LoVo (cell line): ENCODE results near the gene ABCA4.
"Not testable (repeated sequence)": the region's sequence is repeated elsewhere in the genome, so short reads cannot be mapped to it uniquely, and the experiment has no call there.

Experiments used
- DNase-seq: peaks from one replicate; pipeline ENCODE4 v3.0.0-alpha.2; 2016; ENCODE audit warnings: low spot score

Gene ABCA4

GRCh38 chr1:93979040-93979717, 141.8 kb downstream of the ABCA4 start:
- no peak for DNase-seq

- DNase-seq, result no peak
These were observed 143.4 kb downstream of the ABCA4 start for GRCh38 chr1:93977598-93977945.

- DNase-seq, result no peak
These were observed 144.0 kb downstream of the ABCA4 start for GRCh38 chr1:93976711-93977597.

GRCh38 chr1:93976291-93976690, 144.7 kb downstream of the ABCA4 start:
- no peak for DNase-seq

GRCh38 chr1:93972341-93972740, 148.6 kb downstream of the ABCA4 start:
- no peak for DNase-seq

GRCh38 chr1:93969887-93970286, 151.1 kb downstream of the ABCA4 start:
- no peak for DNase-seq

GRCh38 chr1:93969371-93969770, 151.6 kb downstream of the ABCA4 start:
- no peak for DNase-seq

GRCh38 chr1:93967306-93967705, 153.6 kb downstream of the ABCA4 start:
- DNase-seq, result no peak

- no peak for DNase-seq
These were observed 155.1 kb downstream of the ABCA4 start for GRCh38 chr1:93965888-93966287.

GRCh38 chr1:93965256-93965655, 155.7 kb downstream of the ABCA4 start:
- DNase-seq, result no peak

GRCh38 chr1:93964777-93965200, 156.2 kb downstream of the ABCA4 start:
- DNase-seq, result peak; percentile 46

- peak; percentile 4 for DNase-seq
These were observed 156.7 kb downstream of the ABCA4 start for GRCh38 chr1:93964096-93964776.

GRCh38 chr1:93963585-93963984, 157.4 kb downstream of the ABCA4 start:
- DNase-seq, result no peak

- no peak for DNase-seq
These were observed 159.0 kb downstream of the ABCA4 start for GRCh38 chr1:93961906-93962305.

GRCh38 chr1:93961443-93961842, 159.5 kb downstream of the ABCA4 start:
- no peak for DNase-seq

- DNase-seq, result peak; percentile 16
These were observed 160.3 kb downstream of the ABCA4 start for GRCh38 chr1:93960641-93961147.

GRCh38 chr1:93959413-93959812, 161.5 kb downstream of the ABCA4 start:
- no peak for DNase-seq

GRCh38 chr1:93958726-93959100, 162.2 kb downstream of the ABCA4 start:
- DNase-seq, result no peak

- DNase-seq, result no peak
These were observed 162.8 kb downstream of the ABCA4 start for GRCh38 chr1:93958032-93958725.

GRCh38 chr1:93955765-93956164, 165.2 kb downstream of the ABCA4 start:
- DNase-seq, result no peak

- not testable (repeated sequence) for DNase-seq
These were observed 173.8 kb downstream of the ABCA4 start for GRCh38 chr1:93947002-93947686.
